Activated T-helper 9 cell treated with anti-CD3 and anti-CD28 coated beads, Interleukin-2, amount 50 U/mL, for 16 hours (primary cell): ENCODE measurements around the gene ARHGEF40.

Experiments
- DNase-seq: peaks from one replicate; pipeline ENCODE4 v3.0.0-alpha.2; 2020; ENCODE audit warnings: low read depth

Gene ARHGEF40

GRCh38 chr14:21070083-21070609 lies at the start of gene ARHGEF40:
TSS of gene ARHGEF40 (plus strand) at chr14:21070304. CDS start at chr14:21070397, 93 bp downstream.
- DNase-seq = no peak

- DNase-seq = no peak
Measured at GRCh38 chr14:21020977-21021545, 49.0 kb upstream of the ARHGEF40 start.

GRCh38 chr14:21022686-21023085 lies 47.4 kb upstream of the ARHGEF40 start:
- no peak for DNase-seq

GRCh38 chr14:21023174-21023573 lies 46.9 kb upstream of the ARHGEF40 start:
- DNase-seq = no peak

GRCh38 chr14:21023817-21024584 lies 46.1 kb upstream of the ARHGEF40 start:
- no peak for DNase-seq

- DNase-seq = peak; percentile 66
Measured at GRCh38 chr14:21024585-21025370, 45.3 kb upstream of the ARHGEF40 start, which contains the start of gene NDRG2. TSS of gene NDRG2 (minus strand) at chr14:21025061. CDS start at chr14:21023315, 1,746 bp downstream.

GRCh38 chr14:21025371-21026273 lies 44.5 kb upstream of the ARHGEF40 start:
- DNase-seq = no peak

- no peak for DNase-seq
Measured at GRCh38 chr14:21026274-21026987, 43.7 kb upstream of the ARHGEF40 start.

- DNase-seq = no peak
Measured at GRCh38 chr14:21026988-21027315, 43.2 kb upstream of the ARHGEF40 start.

GRCh38 chr14:21029917-21030316 lies 40.2 kb upstream of the ARHGEF40 start, which contains the start of gene TPPP2:
TSS of gene TPPP2 (plus strand) at chr14:21030217. CDS start at chr14:21030582, 365 bp downstream.
- DNase-seq = no peak

GRCh38 chr14:21030531-21030930 lies 39.6 kb upstream of the ARHGEF40 start:
- no peak for DNase-seq

- DNase-seq = no peak
Measured at GRCh38 chr14:21032326-21033132, 37.6 kb upstream of the ARHGEF40 start.

- no peak for DNase-seq
Measured at GRCh38 chr14:21033133-21033698, 36.9 kb upstream of the ARHGEF40 start.

- no peak for DNase-seq
Measured at GRCh38 chr14:21034707-21035106, 35.4 kb upstream of the ARHGEF40 start, which contains the start of gene RNASE13. TSS of gene RNASE13 (minus strand) at chr14:21034807. CDS start at chr14:21034288, 519 bp downstream.

GRCh38 chr14:21036751-21037150 lies 33.4 kb upstream of the ARHGEF40 start:
- no peak for DNase-seq

GRCh38 chr14:21037156-21037555 lies 32.9 kb upstream of the ARHGEF40 start:
- DNase-seq = no peak

GRCh38 chr14:21038441-21039422 lies 31.4 kb upstream of the ARHGEF40 start:
- no peak for DNase-seq
